Stomach (tissue), 9 donors: ENCODE results near the gene TTLL12. TPM values are rescaled to one million over a fixed set of nuclear protein-coding genes. Genes with fewer than 3 reads are reported as not detected.

ENCODE experiments used
- DNase-seq, 2 donors: peaks; one replicate each; pipeline versions ENCODE4 v3.0.0 to v3.0.0-alpha.2; 2013 to 2019
- H3K27ac ChIP-seq, 5 donors: fragments of 200-600 bp in 4 of 5; sonication (generic) in 4 of 5; one replicate each; pipeline ENCODE4 v1.5.1; 2013 to 2019; ENCODE audit warnings: mild to moderate bottlenecking in 1 of 5, moderate library complexity in 1 of 5
- H3K27me3 ChIP-seq, 3 donors: fragments of 200-600 bp; sonication (generic); one replicate each; pipeline ENCODE4 v1.5.1; 2017 to 2019; ENCODE audit warnings: mixed run types in 1 of 3
- H3K36me3 ChIP-seq, 4 donors: fragments of 200-600 bp; sonication (generic); 1 replicate in 3 of 4; 2 replicates in 1 of 4; pipeline ENCODE4 v1.5.1; 2016 to 2019
- H3K4me1 ChIP-seq, 4 donors: fragments of 200-600 bp; sonication (generic); one replicate each; pipeline ENCODE4 v1.5.1; 2016 to 2019
- H3K4me3 ChIP-seq, 4 donors: fragments of 200-600 bp; sonication (generic) in 3 of 4; one replicate each; pipeline ENCODE4 v1.5.1; 2016 to 2019; ENCODE audit warnings: mild to moderate bottlenecking in 1 of 4
- H3K9me3 ChIP-seq, 4 donors: fragments of 200-600 bp; sonication (generic); one replicate each; pipeline ENCODE4 v1.5.1; 2016 to 2019
- EP300 ChIP-seq: sonication (generic); formaldehyde crosslinking; IDR thresholded peaks from one replicate; pipeline ENCODE4 v1.6.1; 2017; ENCODE audit warnings: antibody characterized with exemption
- POLR2A ChIP-seq, 4 donors: fragments of 450-650 bp; IDR thresholded peaks; one replicate each; pipeline ENCODE4 v1.6.1; 2016; ENCODE audit warnings: antibody characterized with exemption in 4 of 4, control low read depth in 2 of 4, mild to moderate bottlenecking in 1 of 4, moderate library complexity in 1 of 4
- POLR2AphosphoS5 ChIP-seq, 3 donors: sonication (generic); formaldehyde crosslinking; IDR thresholded peaks; one replicate each; pipeline ENCODE4 v1.6.1; 2016; ENCODE audit warnings: antibody characterized with exemption in 3 of 3
- WGBS, 5 donors: extraction: QIAGEN DNeasy Blood & Tissue Kit in 3 of 5; methylation state at CpG; one replicate each; pipeline versions ENCODE4 v1.1.5 to v1.1.7; 2013 to 2018; 5-methylcytosine and 5-hydroxymethylcytosine counted together
- intact Hi-C: fragments of 100-400 bp; cut with DNase I; formaldehyde crosslinking; loops from one replicate; pipeline ENCODE4 v1.15.1; 2023; ENCODE audit warnings: low total_unique reads
- polyA plus RNA-seq, 3 donors: library from polyadenylated mRNA; stranded (reverse); fragments of 200-250 nt; gene quantifications; one replicate each; pipeline ENCODE4 v1.2.3, GENCODE V29; 2013
- total RNA-seq, 5 donors: library from RNA; depleted of rRNA; stranded (reverse); fragments of >200 nt; gene quantifications; one replicate each; pipeline versions ENCODE4 v1.1.0 to v1.2.3, GENCODE V29; 2014 to 2016
- TF ChIP-seq, protein P1 (sequence below), 7 experiments: fragments of 450-650 bp in 4 of 7; fragments of 200-600 bp in 3 of 7; sonication (generic) in 3 of 7; IDR thresholded peaks; one replicate each; pipeline ENCODE4 v1.5.1; 2016 to 2019; ENCODE audit warnings: antibody characterized with exemption in 7 of 7, control low read depth in 2 of 7, mild to moderate bottlenecking in 1 of 7
- donor health status: healthy with polysubstance abuse.
- donor health status: Bipolar disorder and iron deficiency.
- donor health status: healthy.

The TTLL12 gene
- total and polyA plus RNA-seq, 8 donors, result 4.1 to 64.3 (median 30.1) TPM

DNA sequence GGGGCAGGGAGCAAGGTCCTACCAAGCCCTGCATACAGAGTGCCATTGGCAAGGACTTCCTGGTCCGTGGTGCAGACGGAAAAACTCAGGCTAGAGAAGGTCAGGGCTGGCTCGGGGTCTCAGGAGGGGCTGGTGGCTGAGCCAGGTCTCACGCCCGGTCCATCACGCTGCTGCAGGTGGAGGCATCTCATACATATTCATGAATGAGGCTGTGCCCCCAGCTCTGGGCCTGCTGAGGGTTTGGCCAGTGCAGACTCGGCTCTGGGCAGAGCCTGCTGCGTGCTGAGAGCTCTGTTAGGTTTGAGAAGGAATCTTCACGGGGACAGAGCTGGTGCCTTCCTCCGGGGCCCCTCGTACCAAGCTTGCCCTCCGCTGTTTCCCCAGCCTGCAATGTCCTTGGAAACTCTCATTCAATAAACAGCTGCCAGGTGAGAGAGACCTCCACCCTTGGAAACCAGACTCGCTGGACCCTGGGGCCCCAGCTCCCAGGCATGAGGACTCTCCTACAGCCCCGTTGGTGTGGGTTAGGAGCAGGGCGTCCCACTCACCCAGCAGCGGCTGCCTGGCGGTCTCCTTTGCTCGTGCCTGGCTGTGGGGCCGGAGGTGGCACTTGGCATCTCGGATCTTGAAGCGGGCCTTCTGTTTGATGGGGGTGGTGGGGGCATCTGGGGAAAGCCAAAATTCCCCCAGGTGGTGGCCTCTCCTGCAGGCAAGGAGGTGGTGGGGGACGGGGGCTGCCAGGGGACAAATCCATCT, 33.9 kb upstream of the TTLL12 start:
- Histone ChIP-seq H3K27ac (no peak overlapping the region), H3K9me3 (no peaks in the 10 kb centered on the region), H3K4me1 (peaks cover 0 to 5% (median 2%) of the 10 kb centered on the region in 4 donors), H3K36me3 (peaks cover 0 to 8% (median 0%) of the 10 kb centered on the region in 4 donors), H3K4me3 (no peak overlapping the region), H3K27me3 (no peaks in the 10 kb centered on the region)
- no peak for TF ChIP-seq POLR2AphosphoS5 (IDR thresholded peaks at IDR 0.05)
- intact Hi-C loops, result no loop called here
- WGBS, 5 donors, result 80 to 84% (median 84%) methylated on average over 20 to 22 of the region's 22 CpGs
- DNase-seq, result no peak

GRCh38 chr22:43218786-43219185, 31.9 kb upstream of the TTLL12 start:
- no peak overlapping the region for H3K27ac ChIP-seq
- H3K4me1 ChIP-seq, result peaks cover 0 to 5% (median 2%) of the 10 kb centered on the region in 4 donors
- no peaks in the 10 kb centered on the region for H3K9me3 ChIP-seq
- intact Hi-C loops, result no loop called here
- H3K36me3 ChIP-seq, result peaks cover 0 to 8% (median 0%) of the 10 kb centered on the region in 4 donors
- H3K4me3 ChIP-seq, result no peak overlapping the region
- WGBS, 5 donors, result 54 to 88% (median 80%) methylated on average over 1 of the region's 1 CpG
- TF ChIP-seq, protein P1, sequence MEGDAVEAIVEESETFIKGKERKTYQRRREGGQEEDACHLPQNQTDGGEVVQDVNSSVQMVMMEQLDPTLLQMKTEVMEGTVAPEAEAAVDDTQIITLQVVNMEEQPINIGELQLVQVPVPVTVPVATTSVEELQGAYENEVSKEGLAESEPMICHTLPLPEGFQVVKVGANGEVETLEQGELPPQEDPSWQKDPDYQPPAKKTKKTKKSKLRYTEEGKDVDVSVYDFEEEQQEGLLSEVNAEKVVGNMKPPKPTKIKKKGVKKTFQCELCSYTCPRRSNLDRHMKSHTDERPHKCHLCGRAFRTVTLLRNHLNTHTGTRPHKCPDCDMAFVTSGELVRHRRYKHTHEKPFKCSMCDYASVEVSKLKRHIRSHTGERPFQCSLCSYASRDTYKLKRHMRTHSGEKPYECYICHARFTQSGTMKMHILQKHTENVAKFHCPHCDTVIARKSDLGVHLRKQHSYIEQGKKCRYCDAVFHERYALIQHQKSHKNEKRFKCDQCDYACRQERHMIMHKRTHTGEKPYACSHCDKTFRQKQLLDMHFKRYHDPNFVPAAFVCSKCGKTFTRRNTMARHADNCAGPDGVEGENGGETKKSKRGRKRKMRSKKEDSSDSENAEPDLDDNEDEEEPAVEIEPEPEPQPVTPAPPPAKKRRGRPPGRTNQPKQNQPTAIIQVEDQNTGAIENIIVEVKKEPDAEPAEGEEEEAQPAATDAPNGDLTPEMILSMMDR (IDR thresholded peaks at IDR 0.05), result no peak
- TF ChIP-seq POLR2AphosphoS5 (IDR thresholded peaks at IDR 0.05) (no peak), POLR2A (IDR thresholded peaks at IDR 0.05) (no peak), EP300 (no peak)
- DNase-seq, result no peak
- H3K27me3 ChIP-seq, result peaks cover 0 to 12% (median 6%) of the 10 kb centered on the region in 3 donors

DNA sequence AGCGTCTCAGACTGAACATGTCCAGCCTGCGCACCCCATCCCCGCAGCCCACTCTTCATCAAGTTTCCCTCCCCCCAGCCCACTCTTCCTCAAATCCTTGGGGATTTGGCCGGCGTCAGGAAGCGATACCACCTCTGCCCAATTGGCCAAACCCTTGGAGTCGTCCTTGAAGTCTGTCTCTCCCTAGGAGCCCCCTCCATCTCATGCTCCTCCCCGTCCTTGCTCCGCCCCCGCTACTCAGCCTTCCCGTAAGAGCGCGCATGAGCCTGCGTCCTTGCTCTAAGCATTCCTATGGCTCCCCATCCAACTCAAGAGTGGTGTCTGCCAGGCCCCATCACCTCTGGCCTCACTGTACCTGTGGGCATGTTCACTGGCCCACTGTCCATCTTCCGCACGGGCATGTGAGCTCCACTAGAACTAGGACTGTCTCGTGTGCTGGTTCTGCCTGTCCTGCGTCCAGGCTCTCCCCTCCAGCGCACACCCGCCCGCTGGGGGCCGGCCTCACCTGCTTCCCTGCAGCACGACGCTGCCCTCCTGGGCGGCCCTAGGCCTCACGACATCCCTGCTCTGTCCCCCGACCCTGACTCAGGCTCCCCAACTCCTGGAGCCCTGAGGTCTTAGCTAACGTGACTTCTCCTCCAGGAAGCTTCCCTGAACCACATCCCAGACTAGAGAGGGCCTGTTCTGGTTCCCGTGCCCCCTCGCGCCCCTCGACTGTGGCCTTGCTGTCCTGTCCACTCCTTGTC, 30.5 kb upstream of the TTLL12 start:
- intact Hi-C loops, result no loop called here
- DNase-seq, result no peak
- 73 to 86% (median 77%) methylated on average over 26 to 32 of the region's 32 CpGs for WGBS, 5 donors

DNA sequence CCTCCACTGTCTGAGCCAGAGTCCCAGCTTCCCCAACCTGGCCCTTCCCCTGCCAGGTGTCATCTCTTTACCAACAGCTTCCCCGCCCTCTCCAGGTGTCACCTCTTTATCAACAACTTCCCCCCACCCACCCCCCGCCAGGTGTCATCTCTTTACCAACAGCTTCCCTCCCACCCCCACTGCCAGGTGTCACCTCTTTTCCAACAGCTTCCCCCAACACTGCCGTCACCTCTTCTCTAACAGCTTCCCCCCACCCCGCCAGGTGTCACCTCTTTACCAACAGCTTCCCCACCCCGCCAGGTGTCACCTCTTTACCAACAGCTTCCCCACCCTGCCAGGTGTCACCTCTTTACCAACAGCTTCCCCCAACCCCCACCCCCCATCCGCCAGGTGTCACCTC, 29.8 kb upstream of the TTLL12 start:
- 45 to 85% (median 83%) methylated on average over 6 of the region's 6 CpGs for WGBS, 5 donors
- Histone ChIP-seq H3K4me3 (no peak overlapping the region), H3K27ac (no peak overlapping the region), H3K9me3 (no peaks in the 10 kb centered on the region), H3K27me3 (peaks cover 0 to 12% (median 6%) of the 10 kb centered on the region in 3 donors), H3K4me1 (no peaks in the 10 kb centered on the region), H3K36me3 (peaks cover 0 to 8% (median 0%) of the 10 kb centered on the region in 4 donors)
- intact Hi-C loops, result no loop called here
- DNase-seq, result no peak
- TF ChIP-seq EP300 (no peak), POLR2AphosphoS5 (IDR thresholded peaks at IDR 0.05) (no peak), POLR2A (IDR thresholded peaks at IDR 0.05) (no peak)
- TF ChIP-seq, protein P1 (IDR thresholded peaks at IDR 0.05), result no peak

More for the DNA sequence above, 30.5 kb upstream of the TTLL12 start:
- TF ChIP-seq, protein P1 (IDR thresholded peaks at IDR 0.05), result no peak
- TF ChIP-seq EP300, result no peak
- no peak for TF ChIP-seq POLR2A (IDR thresholded peaks at IDR 0.05)
- no peak overlapping the region for H3K27ac ChIP-seq
- peaks cover 0 to 5% (median 2%) of the 10 kb centered on the region in 4 donors for H3K4me1 ChIP-seq
- peaks cover 0 to 12% (median 6%) of the 10 kb centered on the region in 3 donors for H3K27me3 ChIP-seq
- peaks cover 0 to 8% (median 0%) of the 10 kb centered on the region in 4 donors for H3K36me3 ChIP-seq
- H3K9me3 ChIP-seq, result no peaks in the 10 kb centered on the region
- H3K4me3 ChIP-seq, result no peak overlapping the region
